HG03108 (cell line): ENCODE results near the gene TIMM8B.
"Not testable (repeated sequence)": the region's sequence is repeated elsewhere in the genome, so short reads cannot be mapped to it uniquely, and the experiment has no call there.

Source experiments
- ATAC-seq: cut with Tn5 transposase; IDR thresholded peaks from one replicate; pipeline ENCODE4 v1.9.1; 2021; ENCODE audit warnings: moderate library complexity; ENCODE audit not compliant: unreplicated experiment

TIMM8B gene

DNA sequence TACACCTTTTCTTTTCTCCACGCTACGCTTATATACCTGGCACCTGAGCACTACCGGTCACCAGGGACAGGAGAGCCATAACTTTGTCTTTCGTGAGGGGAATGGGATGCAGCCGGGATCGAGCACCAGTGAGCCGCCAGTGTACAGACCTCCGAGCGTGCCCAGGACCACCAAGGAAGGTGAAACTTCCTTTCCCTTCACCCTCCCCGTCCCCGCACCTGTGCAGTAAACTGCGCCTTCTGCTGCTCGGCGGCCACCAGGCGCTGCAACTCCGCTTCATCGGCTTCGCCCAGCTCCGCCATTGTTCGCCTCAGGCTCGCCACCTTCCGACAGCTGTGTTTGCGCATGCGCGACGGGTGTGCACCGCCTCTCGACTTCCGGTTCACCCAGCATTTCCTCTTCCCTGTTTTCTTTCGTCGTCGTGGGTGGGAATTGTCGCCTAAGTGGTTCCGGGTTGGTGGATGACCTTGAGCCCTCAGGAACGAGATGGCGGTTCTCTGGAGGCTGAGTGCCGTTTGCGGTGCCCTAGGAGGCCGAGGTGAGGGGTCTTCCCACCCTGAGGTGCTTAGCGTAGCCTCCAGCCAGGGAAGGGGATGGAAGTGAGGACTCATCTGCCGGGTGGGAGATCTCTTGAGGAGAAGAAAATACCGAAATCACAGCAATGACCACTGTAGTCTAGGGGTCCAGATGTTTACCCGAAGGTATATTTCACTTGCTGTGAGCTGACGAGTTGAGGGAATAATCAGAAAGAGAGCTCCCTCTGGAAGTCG is at the start of gene TIMM8B, which contains the start of gene SDHD:
TIMM8B (minus strand) TSS at position 335 of the 770 bp plus-strand sequence; CDS start at position 302, 33 bp downstream.
SDHD (plus strand) TSS at position 452 of the 770 bp plus-strand sequence; CDS start at position 487, 35 bp downstream.
- ATAC-seq = peak; percentile 90

- no peak for ATAC-seq
These were observed 47.9 kb upstream of the TIMM8B start for GRCh38 chr11:112134473-112134872.

- no peak for ATAC-seq
These were observed 46.2 kb upstream of the TIMM8B start for GRCh38 chr11:112132737-112133136.

DNA sequence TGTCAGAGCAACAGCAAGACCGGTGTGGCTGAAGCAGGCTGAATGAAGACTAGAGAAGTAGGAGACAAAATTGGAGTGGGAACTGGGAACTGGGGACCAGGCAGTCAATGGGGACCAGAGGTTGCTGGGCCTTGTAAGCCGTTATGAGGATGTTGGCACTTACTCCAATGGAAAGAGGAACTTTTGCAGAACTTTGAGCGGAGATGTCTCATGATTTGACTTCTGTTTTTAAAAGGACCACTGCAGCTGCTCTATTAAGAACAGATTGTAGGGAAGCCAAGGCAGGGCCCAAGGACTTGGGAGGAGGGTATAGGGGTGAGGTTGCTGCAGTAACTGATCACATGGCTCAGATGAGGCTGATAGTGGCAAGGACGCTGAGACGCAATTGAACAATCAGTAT is 43.1 kb upstream of the TIMM8B start:
- no peak for ATAC-seq

DNA sequence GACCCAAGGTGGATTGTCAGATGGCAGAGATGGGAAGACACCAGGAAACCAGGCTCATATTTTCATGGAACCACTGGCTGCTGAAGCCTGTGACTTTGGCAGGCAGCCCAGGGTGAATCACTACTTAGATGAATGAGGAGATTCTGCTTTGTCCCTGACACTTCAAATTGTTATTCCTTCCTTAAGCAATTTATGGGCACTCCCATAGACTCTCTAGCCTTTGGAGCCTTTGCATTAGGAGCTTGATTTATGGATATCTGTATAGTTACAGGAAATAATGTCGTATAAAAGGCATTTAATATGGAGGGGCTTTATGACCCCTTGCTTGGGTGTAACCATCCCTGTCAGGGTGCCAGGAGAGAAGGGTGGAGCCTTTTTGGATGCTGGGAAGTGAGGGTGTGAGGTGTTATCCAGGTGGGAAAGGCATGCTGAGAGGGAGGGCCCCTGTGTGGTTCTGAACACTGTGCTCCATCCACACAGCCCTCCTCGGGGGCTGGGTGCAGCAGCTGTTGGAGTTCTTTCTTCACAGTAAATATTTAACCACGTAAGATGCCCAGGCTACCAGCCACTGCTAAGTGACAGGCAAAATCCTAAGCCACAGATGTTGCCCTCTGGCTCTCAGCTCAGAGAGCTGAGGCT is 42.0 kb upstream of the TIMM8B start:
- no peak for ATAC-seq

DNA sequence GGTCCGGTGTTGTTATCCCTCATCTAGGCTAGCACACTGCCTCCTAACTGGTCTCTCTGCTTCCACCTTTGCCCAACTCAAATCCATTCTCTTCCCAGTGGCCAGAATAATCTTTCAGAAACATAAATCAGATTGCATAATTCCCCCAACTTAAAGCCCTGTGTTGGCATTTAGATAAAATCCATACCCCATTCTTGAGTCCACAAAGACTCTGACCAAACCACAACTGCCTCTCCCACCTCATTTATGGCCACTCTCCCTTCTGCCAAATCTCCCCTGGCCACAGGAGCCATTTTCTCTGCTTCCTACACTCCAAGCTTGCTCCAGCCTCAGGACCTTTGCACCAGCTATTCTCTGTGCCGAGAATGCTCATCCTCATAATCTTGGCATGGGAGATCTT is 40.5 kb upstream of the TIMM8B start:
- no peak for ATAC-seq

- no peak for ATAC-seq
These were observed 36.6 kb upstream of the TIMM8B start for GRCh38 chr11:112123129-112123528.

- ATAC-seq = no peak
These were observed 35.5 kb upstream of the TIMM8B start for GRCh38 chr11:112121981-112122615.

GRCh38 chr11:112118176-112118575 is 31.6 kb upstream of the TIMM8B start:
- ATAC-seq = no peak

DNA sequence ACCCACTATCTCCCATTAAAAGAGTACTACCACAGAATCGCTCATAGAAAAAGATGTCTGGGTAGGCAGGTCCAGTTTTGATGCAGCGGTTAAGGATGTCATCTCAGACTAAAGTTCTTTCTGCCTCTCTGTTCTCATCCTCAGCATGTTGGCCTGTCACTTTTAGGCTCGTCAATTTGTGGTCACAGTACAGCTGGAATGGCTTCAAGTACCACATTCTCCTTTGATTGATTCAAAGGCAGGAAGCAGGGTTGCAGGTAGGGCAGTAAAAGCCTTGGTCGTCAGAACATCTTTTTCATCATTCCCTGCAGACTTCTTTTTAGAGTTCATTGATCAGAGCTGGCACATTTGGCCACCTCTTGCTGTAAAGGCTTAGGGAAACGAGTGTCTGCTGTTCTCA is 28.8 kb upstream of the TIMM8B start:
- ATAC-seq = no peak

DNA sequence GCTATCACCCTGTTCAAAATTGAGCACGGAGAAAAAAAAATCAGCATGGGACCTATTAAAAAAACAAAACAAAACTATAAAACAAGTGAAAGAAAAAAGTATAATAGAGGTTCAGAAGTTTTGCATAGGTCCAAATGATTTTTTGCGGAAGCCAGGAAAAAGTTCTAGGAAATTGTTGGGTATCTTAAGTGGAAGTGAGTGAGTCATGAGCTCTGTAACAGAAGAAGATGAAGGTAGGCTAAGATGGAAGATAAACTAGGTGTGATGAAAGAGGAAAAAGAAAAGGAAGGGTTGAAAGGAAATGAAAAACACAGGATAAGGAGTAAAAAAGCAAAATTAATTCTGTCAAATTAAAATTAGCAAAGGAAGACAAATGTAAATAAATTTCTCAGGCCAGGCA is 27.9 kb upstream of the TIMM8B start:
- ATAC-seq = no peak

- no peak for ATAC-seq
These were observed 27.2 kb upstream of the TIMM8B start for GRCh38 chr11:112113539-112114457.

DNA sequence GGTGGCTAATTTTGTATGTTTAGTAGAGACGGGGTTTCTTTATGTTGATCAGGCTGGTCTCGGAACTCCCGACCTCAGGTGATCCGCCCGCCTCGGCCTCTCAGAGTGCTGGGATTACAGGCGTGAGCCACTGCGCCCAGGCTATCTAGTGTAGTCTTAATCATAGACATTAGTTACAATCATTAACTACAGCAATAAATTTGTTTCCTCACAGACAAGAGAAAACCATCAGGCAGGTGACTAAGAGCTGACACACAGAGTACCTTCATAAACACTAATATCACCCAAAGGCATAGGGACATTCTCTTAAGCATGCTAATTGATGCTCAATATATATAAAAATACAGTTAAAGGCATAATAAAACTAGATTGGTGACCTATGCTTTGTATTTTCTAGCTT is 19.5 kb upstream of the TIMM8B start:
- ATAC-seq = no peak

- no peak for ATAC-seq
These were observed 16.9 kb upstream of the TIMM8B start for GRCh38 chr11:112103446-112103845.

DNA sequence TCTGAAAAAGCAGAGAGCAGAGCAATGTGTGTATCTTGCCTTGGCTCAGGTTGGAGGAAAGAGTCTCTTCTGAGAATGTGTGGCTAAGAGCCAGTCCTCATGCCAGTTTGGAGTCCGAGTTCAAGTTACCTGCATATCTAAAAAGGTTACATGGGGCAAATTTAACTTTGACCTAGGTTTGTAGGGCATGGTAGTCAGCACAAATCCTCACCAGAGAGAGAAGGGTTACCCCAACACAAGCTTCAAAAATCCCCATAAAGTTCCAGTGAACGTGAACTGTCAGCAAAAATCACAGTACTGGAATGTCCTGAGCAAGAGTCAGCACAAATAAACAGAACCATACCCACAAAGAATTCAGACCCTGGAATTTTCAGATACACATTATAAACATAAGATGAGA is 13.9 kb upstream of the TIMM8B start:
- no peak for ATAC-seq

GRCh38 chr11:112097734-112098528 is 11.4 kb upstream of the TIMM8B start:
- no peak for ATAC-seq

GRCh38 chr11:112096194-112096593 is 9.6 kb upstream of the TIMM8B start:
- no peak for ATAC-seq

DNA sequence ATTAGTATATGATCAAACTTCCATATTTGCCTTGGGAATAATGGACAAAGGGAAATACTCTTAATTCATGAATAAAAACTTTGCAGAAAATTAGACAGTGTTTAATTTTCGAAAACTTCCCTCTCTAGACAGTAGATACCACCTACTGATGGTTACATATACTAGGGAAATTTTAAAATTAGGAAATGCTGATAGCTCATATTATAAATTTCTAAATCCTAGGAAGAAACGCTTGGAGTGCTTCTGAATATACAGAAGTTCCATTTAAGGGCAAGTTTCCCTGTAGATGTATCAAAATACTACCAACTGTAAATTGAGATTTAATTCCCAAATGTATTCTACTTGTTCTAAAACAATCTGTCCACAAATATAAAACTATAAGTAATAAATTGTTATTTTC is 8.7 kb upstream of the TIMM8B start:
- ATAC-seq = not testable (repeated sequence)

DNA sequence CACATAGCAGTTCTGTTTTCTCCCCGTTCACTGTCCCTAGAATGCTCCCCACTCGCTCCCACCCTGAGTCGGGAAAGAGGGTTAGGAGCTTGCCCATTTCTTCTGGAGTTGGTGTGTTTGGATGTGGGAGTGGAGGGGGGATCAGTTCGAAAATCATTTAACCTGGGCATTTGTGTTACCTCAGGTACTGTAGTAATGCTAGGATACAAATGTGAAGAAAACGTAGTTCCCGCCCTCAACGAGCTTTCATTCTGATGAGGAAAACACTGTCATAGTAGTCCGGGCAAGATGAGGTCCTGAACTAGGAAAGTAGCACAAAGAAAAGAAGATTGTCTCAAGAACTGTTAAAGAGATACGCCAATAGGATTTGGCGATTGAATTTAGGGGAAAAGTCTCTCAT is 656 bp upstream of the TIMM8B start:
- ATAC-seq = no peak

DNA sequence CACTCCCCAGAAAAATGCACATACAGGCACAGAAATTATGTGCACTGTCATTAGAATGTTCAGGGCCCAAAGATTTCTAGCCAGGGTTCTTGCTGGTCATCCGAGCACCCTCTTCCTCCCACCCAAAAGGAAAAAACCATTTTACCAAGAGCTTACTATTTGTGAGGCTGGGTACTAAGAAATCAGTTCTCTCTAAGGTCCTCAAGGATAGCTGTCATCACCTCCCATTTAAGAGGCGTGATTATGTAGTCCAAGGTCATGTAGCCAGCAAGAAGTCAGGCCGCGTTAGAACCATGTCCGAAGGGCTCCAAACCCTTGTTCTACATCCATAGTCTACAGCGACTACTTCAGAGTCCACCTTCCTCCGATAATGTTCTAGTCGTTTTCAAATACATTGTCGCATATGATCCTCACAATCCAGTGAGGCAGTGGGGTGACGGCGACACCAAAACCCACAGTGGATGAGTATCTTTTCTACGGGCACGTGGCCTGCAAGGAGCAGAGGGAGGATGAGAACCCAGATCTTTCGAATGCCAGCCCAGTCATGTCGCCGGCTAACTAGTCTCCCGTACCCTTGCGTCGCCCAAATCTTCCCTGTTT is 634 bp downstream of the TIMM8B start:
- ATAC-seq = peak; percentile 26
